Measurements from ENCODE around the gene CYB5R3. TPM values are rescaled to one million over a fixed set of nuclear protein-coding genes. Genes with fewer than 3 reads are reported as not detected.

CYB5R3 gene
- total RNA-seq, 1 donor from 2014 or later: 181 TPM

DNA sequence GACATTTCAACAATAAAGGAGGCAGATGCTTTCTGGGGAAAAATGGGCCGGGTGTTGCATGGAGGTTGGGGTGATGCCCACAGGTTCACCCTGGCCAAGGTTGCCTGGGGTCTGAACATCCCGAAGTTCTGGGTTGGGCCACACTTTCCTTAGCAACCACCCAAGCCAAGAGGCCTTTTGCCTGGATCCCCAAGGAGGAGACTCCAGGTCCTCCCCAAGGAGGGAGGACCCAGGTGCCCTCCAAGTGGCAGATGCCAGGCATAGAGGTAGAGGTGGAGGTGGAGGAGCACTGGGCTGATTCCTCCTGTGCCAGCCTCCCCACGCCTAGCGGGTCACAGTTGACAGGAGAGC, 1.2 kb downstream of the CYB5R3 start:
- H3K27me3 ChIP-seq (ENCODE audit: insufficient read depth, low read length): no peaks in the 10 kb centered on the region
- H3K4me2 ChIP-seq (ENCODE audit: low read length): peak overlapping the region; percentile 100
- H3K4me3 ChIP-seq (ENCODE audit: insufficient read depth, low read depth, low read length): peak overlapping the region; percentile 99
- H3K9me3 Mint-ChIP-seq (ENCODE audit: unreplicated experiment): no peaks in the 10 kb centered on the region
- no peaks in the 10 kb centered on the region for H3K36me3 Mint-ChIP-seq (ENCODE audit: low read depth, unreplicated experiment)
- FAIRE-seq (no peak), DNase-seq (ENCODE audit: low read depth) (no peak)
- peaks cover 29% of the 10 kb centered on the region for H3K4me1 Mint-ChIP-seq (ENCODE audit: low read depth, unreplicated experiment)
- H3K27ac ChIP-seq (ENCODE audit: low read depth, low read length): no peak overlapping the region
- peaks cover 39% of the 10 kb centered on the region for H3K4me1 ChIP-seq (ENCODE audit: insufficient read depth, low read length)
- peak overlapping the region; percentile 98 for H3K9ac ChIP-seq (ENCODE audit: low read length)
- H3K79me2 ChIP-seq (ENCODE audit: insufficient read depth, low read length): peaks cover 65% of the 10 kb centered on the region
- peaks cover 57% of the 10 kb centered on the region for H4K20me1 ChIP-seq (ENCODE audit: insufficient read depth, low read length)
- no peak overlapping the region for H2AFZ ChIP-seq (ENCODE audit: low read depth, low read length)
- H3K36me3 ChIP-seq (ENCODE audit: insufficient read depth, low read length): no peaks in the 10 kb centered on the region
- TF ChIP-seq CTCF (IDR thresholded peaks at IDR 0.05; ENCODE audit: insufficient read depth, low read depth, low read length) (no peak), EZH2 (IDR thresholded peaks at IDR 0.05; ENCODE audit: insufficient read depth, low read length) (no peak)
- H3K4me3 Mint-ChIP-seq (ENCODE audit: unreplicated experiment): peak overlapping the region; percentile 95
- H3K27ac Mint-ChIP-seq (ENCODE audit: unreplicated experiment): peak overlapping the region; percentile 66
- no peaks in the 10 kb centered on the region for H3K27me3 Mint-ChIP-seq (ENCODE audit: low read depth, unreplicated experiment)
- no peaks in the 10 kb centered on the region for H3K9me3 ChIP-seq (ENCODE audit: insufficient read depth, low read depth, low read length)

DNA sequence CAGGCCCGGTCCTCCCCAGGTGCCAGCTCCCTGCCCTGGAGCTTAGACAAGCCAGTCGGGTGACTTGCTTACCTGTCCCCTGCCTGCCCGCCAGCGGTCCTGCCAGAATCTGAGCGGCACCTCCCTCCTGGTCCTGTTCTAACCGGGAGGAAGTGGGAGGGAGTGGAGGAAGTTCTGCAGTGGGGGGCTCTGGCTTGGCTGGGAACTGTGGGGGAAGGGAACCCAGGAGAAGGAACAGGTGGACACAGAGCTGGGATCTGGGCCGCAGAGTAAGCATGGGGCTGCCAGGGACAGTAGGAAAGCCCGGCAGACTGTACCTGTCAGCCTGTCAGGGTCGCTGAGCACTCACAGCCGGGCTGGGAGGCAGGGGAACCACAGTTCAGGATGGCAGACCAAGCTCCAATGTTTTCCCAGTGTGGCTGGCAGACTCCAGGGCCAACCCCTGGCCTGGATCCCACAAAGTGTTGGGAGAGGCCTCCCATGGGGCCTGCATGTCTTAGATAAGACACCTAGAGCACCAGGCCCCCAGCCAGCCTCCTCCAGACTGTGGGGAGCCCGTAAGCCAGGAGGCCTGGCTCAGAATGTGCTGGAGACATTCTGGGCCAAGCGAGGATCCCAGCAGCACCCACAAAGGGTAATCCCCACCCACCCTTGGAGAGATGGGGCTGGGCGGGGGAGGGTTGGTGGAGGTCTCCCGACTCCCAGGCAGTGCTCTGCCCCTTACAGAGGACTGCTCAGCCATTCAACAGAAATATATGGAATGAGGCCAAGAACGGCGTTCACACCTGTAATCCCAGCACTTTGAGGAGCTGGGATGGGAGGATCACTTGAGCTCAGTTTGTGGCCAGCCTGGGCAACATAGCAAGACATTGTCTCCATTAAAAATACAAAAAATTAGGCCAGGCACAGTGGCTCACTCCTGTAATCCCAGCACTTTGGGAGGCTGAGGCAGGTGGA, 2.3 kb downstream of the CYB5R3 start:
- Mint-ChIP-seq H3K4me3 (ENCODE audit: unreplicated experiment) (peak overlapping the region; percentile 95), H3K27ac (ENCODE audit: unreplicated experiment) (no peak overlapping the region), H3K4me1 (ENCODE audit: low read depth, unreplicated experiment) (peaks cover 29% of the 10 kb centered on the region), H3K9me3 (ENCODE audit: unreplicated experiment) (no peaks in the 10 kb centered on the region), H3K27me3 (ENCODE audit: low read depth, unreplicated experiment) (no peaks in the 10 kb centered on the region), H3K36me3 (ENCODE audit: low read depth, unreplicated experiment) (no peaks in the 10 kb centered on the region)
- peaks cover 67% of the 10 kb centered on the region for H4K20me1 ChIP-seq (ENCODE audit: insufficient read depth, low read length)
- H3K9ac ChIP-seq (ENCODE audit: low read length): no peak overlapping the region
- no peaks in the 10 kb centered on the region for H3K27me3 ChIP-seq (ENCODE audit: insufficient read depth, low read length)
- no peaks in the 10 kb centered on the region for H3K36me3 ChIP-seq (ENCODE audit: insufficient read depth, low read length)
- H3K27ac ChIP-seq (ENCODE audit: low read depth, low read length): no peak overlapping the region
- no peak overlapping the region for H3K4me3 ChIP-seq (ENCODE audit: insufficient read depth, low read depth, low read length)
- FAIRE-seq (no peak), DNase-seq (ENCODE audit: low read depth) (peak; percentile 9)
- peak overlapping the region; percentile 100 for H3K4me2 ChIP-seq (ENCODE audit: low read length)
- H3K9me3 ChIP-seq (ENCODE audit: insufficient read depth, low read depth, low read length): no peaks in the 10 kb centered on the region
- H3K79me2 ChIP-seq (ENCODE audit: insufficient read depth, low read length): peaks cover 75% of the 10 kb centered on the region
- peaks cover 39% of the 10 kb centered on the region for H3K4me1 ChIP-seq (ENCODE audit: insufficient read depth, low read length)
- TF ChIP-seq CTCF (IDR thresholded peaks at IDR 0.05; ENCODE audit: insufficient read depth, low read depth, low read length) (no peak), EZH2 (IDR thresholded peaks at IDR 0.05; ENCODE audit: insufficient read depth, low read length) (no peak)
- H2AFZ ChIP-seq (ENCODE audit: low read depth, low read length): no peak overlapping the region

Data from astrocyte (in vitro differentiated cells and primary cell).